RKO (cell line): ENCODE data around the gene IL27RA.

ENCODE experiments used
- DNase-seq: peaks from one replicate; pipeline ENCODE4 v3.0.0-alpha.2; 2016; ENCODE audit warnings: low spot score

The IL27RA gene

GRCh38 chr19:14089412-14089661 is 57.8 kb downstream of the IL27RA start:
- no peak for DNase-seq

DNA sequence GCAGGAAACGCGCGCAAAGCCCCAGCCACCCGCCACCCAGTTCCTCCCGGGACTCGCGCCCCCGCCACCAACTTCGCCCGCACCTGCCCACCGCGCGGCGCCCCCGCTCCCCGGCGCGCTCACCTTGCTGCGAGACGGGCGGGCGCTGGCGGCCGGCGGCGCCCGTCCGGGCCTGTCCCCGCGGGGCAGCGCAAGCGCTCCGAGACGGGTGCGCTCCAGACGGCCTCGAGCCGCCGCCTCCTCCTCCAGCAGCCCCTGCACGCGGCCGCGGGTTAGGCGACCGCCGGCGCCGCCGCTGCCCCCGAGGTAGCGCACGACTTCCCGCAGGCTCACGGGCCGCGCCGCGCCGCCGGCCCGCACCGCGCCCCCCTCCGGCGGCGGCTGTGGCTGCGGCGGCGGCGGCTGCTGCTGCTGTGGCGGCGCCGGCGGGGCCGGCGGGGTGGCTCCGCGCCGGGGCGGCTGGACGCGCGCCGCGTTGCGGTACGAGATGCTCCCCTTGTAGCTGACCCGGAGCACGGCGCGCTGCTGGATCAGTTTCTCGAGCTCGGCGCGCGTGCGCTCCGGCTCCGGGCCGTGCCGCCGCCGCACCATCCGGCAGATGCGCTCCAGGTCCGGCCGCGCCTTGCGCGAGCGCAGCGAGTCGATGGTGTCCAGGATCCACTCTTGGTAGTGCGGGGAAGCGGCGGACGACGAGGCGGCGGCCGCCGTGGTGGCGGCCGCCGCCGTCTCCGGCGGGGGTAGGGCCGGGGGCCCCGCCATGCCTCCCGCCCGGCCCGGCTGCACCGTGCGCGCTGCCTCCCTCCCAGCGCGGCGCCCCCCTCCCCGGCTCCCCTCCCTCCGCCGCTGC is 58.3 kb downstream of the IL27RA start:
- peak; percentile 62 for DNase-seq

- peak; percentile 85 for DNase-seq
Measured at GRCh38 chr19:14090509-14091080, 59.0 kb downstream of the IL27RA start, which contains the start of gene SAMD1. TSS of gene SAMD1 (minus strand) at chr19:14090751.

GRCh38 chr19:14091081-14091812 is 59.7 kb downstream of the IL27RA start:
- peak; percentile 85 for DNase-seq

DNA sequence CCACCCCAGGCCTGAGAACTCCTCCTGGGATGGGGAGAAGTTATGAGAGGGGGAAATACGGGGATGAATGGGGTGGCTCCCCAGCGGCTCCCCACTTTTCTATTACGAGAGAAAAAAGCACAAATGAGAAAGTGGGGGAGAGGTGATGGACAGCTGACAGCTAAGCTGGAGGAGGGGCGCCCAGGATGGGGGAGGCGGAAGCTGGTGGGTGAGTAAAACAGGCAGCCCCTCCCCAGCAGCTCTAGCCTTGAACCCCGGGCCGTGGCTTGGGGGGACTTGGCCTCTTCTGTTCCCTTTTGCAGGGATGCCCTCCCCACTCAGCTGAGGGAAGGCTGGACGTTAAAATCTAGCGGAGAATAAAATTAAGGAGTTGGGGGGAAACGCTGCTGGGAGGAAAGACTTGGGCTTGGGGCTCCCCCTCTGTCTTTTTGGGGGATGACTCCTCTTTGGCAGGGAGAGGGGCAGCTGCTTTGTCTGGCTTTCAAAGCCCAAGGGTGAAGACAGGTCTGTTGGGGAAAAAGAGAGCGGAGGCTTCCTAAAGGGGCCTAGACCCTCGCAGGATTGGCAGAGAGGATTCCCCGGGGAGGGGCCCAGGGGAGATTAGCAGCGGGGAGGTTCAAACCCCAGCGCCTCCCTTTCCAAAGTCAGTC is 60.4 kb downstream of the IL27RA start:
- DNase-seq: no peak

GRCh38 chr19:14093117-14093823 is 61.7 kb downstream of the IL27RA start:
- DNase-seq: no peak

DNA sequence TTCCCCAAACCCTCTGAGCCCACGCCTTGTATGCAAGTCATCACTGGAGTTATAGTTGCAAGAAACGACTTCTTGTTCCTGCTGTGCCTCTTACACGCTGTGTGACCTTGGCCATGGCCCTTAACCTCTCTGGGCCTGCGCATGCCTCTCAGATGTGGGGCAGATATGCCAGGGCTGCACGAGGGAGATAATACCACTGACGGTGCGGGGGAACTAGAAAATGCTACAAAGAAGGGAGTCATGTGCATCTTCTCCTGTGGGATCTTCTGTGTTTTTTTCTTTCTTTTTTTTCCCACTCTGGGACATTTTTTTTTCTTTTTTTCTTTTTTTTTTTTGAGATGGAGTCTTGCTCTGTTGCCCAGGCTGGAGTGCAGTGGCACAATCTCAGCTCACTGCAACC is 63.3 kb downstream of the IL27RA start:
- no peak for DNase-seq

DNA sequence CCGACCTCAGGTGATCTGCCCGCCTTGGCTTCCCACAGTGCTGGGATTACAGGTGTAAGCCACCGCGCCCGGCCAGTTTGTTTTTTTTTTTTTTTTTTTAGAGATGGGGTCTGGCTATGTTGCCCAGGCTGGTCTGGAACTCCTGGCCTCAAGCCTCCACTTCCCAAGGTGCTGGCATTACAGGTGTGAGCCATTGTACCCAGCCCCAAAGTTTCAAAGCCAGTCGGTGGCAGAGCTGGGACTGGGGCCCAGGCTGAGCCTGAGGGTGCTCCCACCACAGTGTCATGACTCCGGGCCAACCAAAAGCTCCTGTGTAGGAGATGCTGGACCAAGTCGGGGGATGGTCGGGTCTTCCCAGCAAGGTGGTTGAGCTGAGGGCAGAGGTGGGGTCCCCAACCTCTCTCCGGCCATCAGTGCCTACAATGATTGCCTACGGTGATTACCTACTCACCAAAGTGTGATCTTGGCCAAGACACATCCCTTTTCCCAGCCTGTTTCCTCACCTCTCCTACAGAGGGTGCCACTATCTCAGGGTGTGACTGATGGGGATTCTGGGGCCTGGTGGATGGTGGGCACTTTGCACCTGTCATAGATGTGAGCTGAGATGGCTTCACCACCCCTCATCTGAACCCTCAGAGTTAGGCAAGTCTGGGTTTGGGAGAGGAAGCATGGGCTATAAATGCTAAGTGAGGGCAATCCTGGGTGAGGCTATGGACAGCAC is 64.9 kb downstream of the IL27RA start:
- DNase-seq: no peak

- DNase-seq: no peak
Measured at GRCh38 chr19:14097532-14098151, 66.1 kb downstream of the IL27RA start.

GRCh38 chr19:14101003-14101545 is 69.5 kb downstream of the IL27RA start:
- DNase-seq: no peak

GRCh38 chr19:14102102-14102696 is 70.6 kb downstream of the IL27RA start:
- no peak for DNase-seq

DNA sequence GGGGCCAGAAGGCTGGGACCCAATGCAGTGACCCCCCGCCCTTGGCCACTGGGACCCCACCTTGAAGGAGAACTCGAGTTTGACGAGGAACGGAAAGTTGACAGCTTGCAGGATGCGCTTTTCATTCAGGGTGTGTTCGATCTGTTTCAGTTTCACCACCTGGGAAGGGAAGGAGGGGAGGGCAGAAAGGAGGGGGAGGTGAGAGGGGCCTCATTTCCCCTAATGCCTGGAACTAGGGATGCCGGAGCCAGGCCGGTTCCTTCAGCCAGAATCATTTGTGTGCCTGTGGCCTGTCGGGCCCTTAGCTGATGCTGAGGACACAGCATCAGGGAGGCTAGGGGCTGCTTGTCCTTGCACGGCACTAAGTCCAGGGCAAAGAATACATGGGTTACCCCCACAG is 71.2 kb downstream of the IL27RA start:
- DNase-seq: no peak
